LNCaP clone FGC (cell line): ENCODE data around the gene FRMPD1.

Experiments
- DNase-seq: peaks from one replicate; pipeline ENCODE4 v3.0.0-alpha.2; 2011; ENCODE audit warnings: low read depth
- H3K4me3 ChIP-seq: 2 replicates; pipeline ENCODE4 v1.5.1; 2011; ENCODE audit warnings: mild to moderate bottlenecking, low read depth, low read length, control low read depth
- CTCF ChIP-seq: IDR thresholded peaks from 2 replicates; pipeline ENCODE4 v1.5.1; 2012; ENCODE audit warnings: mild to moderate bottlenecking; ENCODE audit not compliant: control insufficient read depth, insufficient read depth; ENCODE audit errors: extremely low read depth

Gene FRMPD1

GRCh38 chr9:37715260-37715659 is 64.5 kb downstream of the FRMPD1 start:
- no peak for DNase-seq
- no peak overlapping the region for H3K4me3 ChIP-seq
- no peak for TF ChIP-seq CTCF

GRCh38 chr9:37715991-37716505 is 65.3 kb downstream of the FRMPD1 start:
- no peak overlapping the region for H3K4me3 ChIP-seq
- DNase-seq: no peak
- TF ChIP-seq CTCF: no peak

GRCh38 chr9:37719526-37719925 is 68.8 kb downstream of the FRMPD1 start:
- no peak for DNase-seq
- no peak overlapping the region for H3K4me3 ChIP-seq
- no peak for TF ChIP-seq CTCF

- H3K4me3 ChIP-seq: no peak overlapping the region
- DNase-seq: no peak
- TF ChIP-seq CTCF: no peak
These were observed 76.3 kb downstream of the FRMPD1 start for GRCh38 chr9:37727013-37727412.

GRCh38 chr9:37729499-37729898 is 78.7 kb downstream of the FRMPD1 start:
- no peak overlapping the region for H3K4me3 ChIP-seq
- TF ChIP-seq CTCF: no peak
- DNase-seq: no peak

GRCh38 chr9:37730256-37730655 is 79.5 kb downstream of the FRMPD1 start:
- no peak for DNase-seq
- TF ChIP-seq CTCF: no peak
- H3K4me3 ChIP-seq: no peak overlapping the region

GRCh38 chr9:37730839-37731238 is 80.1 kb downstream of the FRMPD1 start:
- no peak for DNase-seq
- no peak overlapping the region for H3K4me3 ChIP-seq
- no peak for TF ChIP-seq CTCF
